OCI-LY1 (cell line): Measurements from ENCODE around the gene PRR3.

Experiments used
- H2AFZ ChIP-seq: fragments of 200-600 bp; sonication (generic), shearing (Covaris generic); 2 replicates; pipeline ENCODE4 v1.6.0; 2014; ENCODE audit warnings: antibody characterized with exemption, mild to moderate bottlenecking, low read length
- H3F3A ChIP-seq: fragments of 200-600 bp; sonication (generic), shearing (Covaris generic); 2 replicates; pipeline ENCODE4 v1.6.0; 2014; ENCODE audit warnings: mild to moderate bottlenecking, antibody characterized with exemption, low read length, moderate library complexity; ENCODE audit not compliant: insufficient read depth
- H3K27ac ChIP-seq: fragments of 200-600 bp; sonication (generic); 2 replicates; pipeline ENCODE4 v1.5.1; 2014; ENCODE audit warnings: low read length, mixed run types, mild to moderate bottlenecking, low read depth; ENCODE audit not compliant: poor library complexity, severe bottlenecking
- H3K27me3 ChIP-seq: fragments of 200-600 bp; sonication (generic); 2 replicates; pipeline ENCODE4 v1.6.0; 2014; ENCODE audit warnings: antibody characterized with exemption, mild to moderate bottlenecking, low read length, moderate library complexity; ENCODE audit not compliant: insufficient read depth
- H3K36me3 ChIP-seq: fragments of 200-600 bp; sonication (generic); 2 replicates; pipeline ENCODE4 v1.6.1; 2014; ENCODE audit warnings: mild to moderate bottlenecking, antibody characterized with exemption, low read length, moderate library complexity, mixed read lengths; ENCODE audit not compliant: insufficient read depth
- H3K4me1 ChIP-seq: fragments of 200-600 bp; sonication (generic); 2 replicates; pipeline ENCODE4 v1.5.1; 2014; ENCODE audit warnings: mild to moderate bottlenecking, low read length, moderate library complexity; ENCODE audit not compliant: insufficient read depth, severe bottlenecking
- H3K4me2 ChIP-seq: fragments of 200-600 bp; sonication (generic), shearing (Covaris generic); 2 replicates; pipeline ENCODE4 v1.6.1; 2014; ENCODE audit warnings: low read length
- H3K4me3 ChIP-seq: fragments of 200-600 bp; sonication (generic); 2 replicates; pipeline ENCODE4 v1.5.1; 2014; ENCODE audit warnings: low read length, low read depth, mild to moderate bottlenecking, mixed read lengths; ENCODE audit not compliant: poor library complexity, severe bottlenecking
- H3K79me2 ChIP-seq: fragments of 200-600 bp; shearing (Covaris generic); 2 replicates; pipeline ENCODE4 v1.6.1; 2016; ENCODE audit warnings: mixed run types, low read length, mixed read lengths; ENCODE audit not compliant: insufficient read depth
- H3K9ac ChIP-seq: fragments of 200-600 bp; sonication (generic), shearing (Covaris generic); 2 replicates; pipeline ENCODE4 v1.6.1; 2014; ENCODE audit warnings: mild to moderate bottlenecking, low read length, mixed read lengths
- H3K9me2 ChIP-seq: fragments of 200-600 bp; sonication (generic), shearing (Covaris generic); 2 replicates; pipeline ENCODE4 v1.6.1; 2014; ENCODE audit warnings: low read depth, mild to moderate bottlenecking, low read length, mixed read lengths
- H3K9me3 ChIP-seq: fragments of 200-600 bp; shearing (Covaris generic); 2 replicates; pipeline ENCODE4 v1.6.1; 2014; ENCODE audit warnings: low read length, mixed read lengths
- H4K20me1 ChIP-seq: fragments of 200-600 bp; sonication (generic), shearing (Covaris generic); 2 replicates; pipeline ENCODE4 v1.6.0; 2016; ENCODE audit warnings: mild to moderate bottlenecking, low read length; ENCODE audit not compliant: insufficient read depth
- CTCF ChIP-seq: fragments of 200-600 bp; sonication (generic), shearing (Covaris generic); IDR thresholded peaks from 2 replicates; pipeline ENCODE4 v1.5.1; 2017; ENCODE audit warnings: mild to moderate bottlenecking, antibody characterized with exemption, low read length, moderate library complexity, mixed read lengths
- EZH2 ChIP-seq: fragments of 200-600 bp; sonication (generic), shearing (Covaris generic); IDR thresholded peaks from 2 replicates; pipeline ENCODE4 v1.8.0; 2017; ENCODE audit warnings: borderline replicate concordance, mixed run types, mild to moderate bottlenecking, antibody characterized with exemption, low read length, moderate library complexity, mixed read lengths

The PRR3 gene

GRCh38 chr6:30560930-30561329 is 3.8 kb downstream of the PRR3 start:
- H4K20me1 ChIP-seq: no peaks in the 10 kb centered on the region
- H3K9ac ChIP-seq: no peak overlapping the region
- no peak overlapping the region for H3K4me3 ChIP-seq
- H3K27me3 ChIP-seq: no peaks in the 10 kb centered on the region
- no peak overlapping the region for H3K27ac ChIP-seq
- H3K79me2 ChIP-seq: peaks cover 20% of the 10 kb centered on the region
- TF ChIP-seq CTCF (no peak), EZH2 (no peak)
- H3K9me3 ChIP-seq: no peaks in the 10 kb centered on the region
- H2AFZ ChIP-seq: no peak overlapping the region
- no peak overlapping the region for H3K4me2 ChIP-seq
- peaks cover 60% of the 10 kb centered on the region for H3K36me3 ChIP-seq
- H3F3A ChIP-seq: no peaks in the 10 kb centered on the region
- H3K4me1 ChIP-seq: peaks cover 11% of the 10 kb centered on the region
- H3K9me2 ChIP-seq: no peaks in the 10 kb centered on the region

GRCh38 chr6:30562470-30563425 is 5.7 kb downstream of the PRR3 start:
- H3K9ac ChIP-seq: no peak overlapping the region
- H2AFZ ChIP-seq: no peak overlapping the region
- H3K79me2 ChIP-seq: peaks cover 17% of the 10 kb centered on the region
- H3K4me2 ChIP-seq: no peak overlapping the region
- no peaks in the 10 kb centered on the region for H3K9me3 ChIP-seq
- H3K4me1 ChIP-seq: peaks cover 10% of the 10 kb centered on the region
- H4K20me1 ChIP-seq: no peaks in the 10 kb centered on the region
- no peak overlapping the region for H3K4me3 ChIP-seq
- H3K27ac ChIP-seq: no peak overlapping the region
- H3K36me3 ChIP-seq: peaks cover 60% of the 10 kb centered on the region
- H3K9me2 ChIP-seq: no peaks in the 10 kb centered on the region
- no peak for TF ChIP-seq EZH2
- no peak for TF ChIP-seq CTCF
- no peaks in the 10 kb centered on the region for H3K27me3 ChIP-seq
- no peaks in the 10 kb centered on the region for H3F3A ChIP-seq

GRCh38 chr6:30564114-30564513 is 7.0 kb downstream of the PRR3 start:
- H3K4me2 ChIP-seq: no peak overlapping the region
- peaks cover 50% of the 10 kb centered on the region for H3K36me3 ChIP-seq
- H3K9me2 ChIP-seq: no peaks in the 10 kb centered on the region
- no peaks in the 10 kb centered on the region for H4K20me1 ChIP-seq
- no peak overlapping the region for H2AFZ ChIP-seq
- TF ChIP-seq CTCF (no peak), EZH2 (no peak)
- H3K4me1 ChIP-seq: no peaks in the 10 kb centered on the region
- H3F3A ChIP-seq: no peaks in the 10 kb centered on the region
- peaks cover 5% of the 10 kb centered on the region; the same call in 1 of the 2 replicates for H3K79me2 ChIP-seq
- H3K4me3 ChIP-seq: no peak overlapping the region
- H3K27me3 ChIP-seq: no peaks in the 10 kb centered on the region
- no peaks in the 10 kb centered on the region for H3K9me3 ChIP-seq
- no peak overlapping the region for H3K27ac ChIP-seq
- H3K9ac ChIP-seq: no peak overlapping the region
